Erythroblast (primary cell): ENCODE results near the gene PTPRN2.

Source experiments
- GATA1 ChIP-seq: IDR thresholded peaks from 2 replicates; pipeline ENCODE4 v1.6.1; 2011; ENCODE audit warnings: low read depth, mild to moderate bottlenecking, control low read depth, low read length, moderate library complexity
- POLR2A ChIP-seq: IDR thresholded peaks from 2 replicates; pipeline ENCODE4 v1.6.1; 2011; ENCODE audit warnings: mild to moderate bottlenecking, low read length

- TF ChIP-seq POLR2A (no peak), GATA1 (no peak)
Observed at GRCh38 chr7:158415316-158415715, 172.3 kb downstream of the PTPRN2 start.
